Frontal cortex (tissue), 4 donors: ENCODE results near the gene KANSL1L. TPM values are rescaled to one million over a fixed set of nuclear protein-coding genes. Genes with fewer than 3 reads are reported as not detected.
"Not testable (repeated sequence)": the region's sequence is repeated elsewhere in the genome, so short reads cannot be mapped to it uniquely, and the experiment has no call there.

Experiments
- DNase-seq, 2 donors: peaks; one replicate each; pipeline ENCODE4 v3.0.0; 2012; ENCODE audit warnings: low spot score in 2 of 2
- FAIRE-seq: peaks from 2 replicates; lab custom pipeline; 2012; peaks lifted over from hg19 to GRCh38; lab: Jason Lieb, UNC
- total RNA-seq: library from RNA; depleted of rRNA; stranded (reverse); fragments of >200 nt; gene quantifications from one replicate; pipeline ENCODE4 v1.2.3, GENCODE V29; 2014
- donor health status: control.
- donor health status: control.
- donor health status: control.

KANSL1L gene
- total RNA-seq, 1 donor from 2014 or later, result 99.1 TPM

- FAIRE-seq, result no peak
- no peak for DNase-seq
Observed at GRCh38 chr2:210180477-210180876, 9.3 kb upstream of the KANSL1L start.

GRCh38 chr2:210179351-210179990 lies 8.3 kb upstream of the KANSL1L start:
- DNase-seq (no peak), FAIRE-seq (peak; percentile 3)

DNA sequence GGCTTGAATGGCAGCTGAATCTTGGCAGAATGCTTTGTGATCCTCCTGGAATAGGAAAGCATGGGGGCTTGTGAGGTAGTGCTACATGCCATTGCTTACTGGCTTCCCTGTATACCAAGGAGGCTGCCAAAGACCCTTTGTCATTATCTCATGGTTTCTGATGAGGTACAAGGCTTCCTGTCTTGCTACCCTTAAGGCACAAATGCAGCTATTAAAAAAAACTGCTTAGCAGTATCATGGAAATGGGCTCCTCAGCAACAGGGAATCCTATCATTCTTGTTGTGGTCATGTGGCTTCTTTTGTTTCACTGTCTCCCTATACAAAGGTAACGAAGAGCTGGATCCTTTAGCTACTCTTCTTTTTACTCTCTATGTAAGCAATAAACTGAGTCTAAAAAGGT lies 6.6 kb upstream of the KANSL1L start:
- DNase-seq (no peak), FAIRE-seq (no peak)

GRCh38 chr2:210177115-210177514 lies 5.9 kb upstream of the KANSL1L start:
- FAIRE-seq, DNase-seq: not testable (repeated sequence)

GRCh38 chr2:210174086-210174485 lies 2.9 kb upstream of the KANSL1L start:
- FAIRE-seq (no peak), DNase-seq (no peak)

- FAIRE-seq (no peak), DNase-seq (no peak)
Observed at GRCh38 chr2:210172219-210172575, 988 bp upstream of the KANSL1L start.

DNA sequence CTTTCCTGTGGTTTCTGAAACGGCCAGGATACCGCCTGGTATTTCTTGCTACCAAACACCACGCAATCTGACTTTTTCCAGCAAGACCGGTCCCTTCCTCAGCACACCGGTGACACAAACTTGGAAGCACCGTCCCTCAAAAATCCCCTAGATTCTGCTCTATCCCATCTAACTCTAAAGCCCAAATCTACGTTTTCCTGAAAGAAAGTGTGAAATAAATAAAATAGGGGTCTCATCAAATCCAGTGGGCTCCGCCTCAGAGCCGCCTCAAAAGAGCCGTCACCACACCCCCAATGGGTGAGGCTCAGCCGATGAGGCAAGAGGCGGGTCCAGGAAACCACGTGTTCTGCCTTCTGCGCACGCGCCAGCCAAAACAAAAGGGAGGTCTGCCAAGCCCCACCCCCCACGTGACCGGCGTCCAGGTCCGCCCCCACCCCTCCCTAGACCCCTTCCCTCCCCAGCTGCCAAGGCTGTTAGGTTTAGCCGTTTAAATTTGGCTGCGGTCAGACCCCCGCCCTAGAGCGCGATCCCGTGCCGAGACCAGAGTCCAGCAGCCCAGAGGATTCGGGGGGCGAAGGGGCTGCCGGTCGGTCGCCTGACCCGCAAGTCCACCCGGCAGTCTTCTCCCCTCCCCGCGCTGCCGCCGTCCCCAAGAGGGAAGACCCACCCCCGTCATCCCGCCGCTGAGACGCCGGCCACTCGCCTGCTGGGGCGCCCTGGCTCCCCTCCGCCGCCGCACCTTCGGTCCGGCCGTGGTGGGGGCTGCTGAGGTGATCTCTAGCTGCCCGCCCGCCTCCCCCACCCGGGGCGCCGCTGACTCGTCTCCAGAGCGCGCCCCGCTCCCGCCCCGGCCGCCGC lies 534 bp downstream of the KANSL1L start:
- FAIRE-seq, result no peak
- peak; percentile 79 to 84 for DNase-seq

- no peak for DNase-seq
- FAIRE-seq, result no peak
Observed at GRCh38 chr2:210170196-210170445, 1.1 kb downstream of the KANSL1L start.

DNA sequence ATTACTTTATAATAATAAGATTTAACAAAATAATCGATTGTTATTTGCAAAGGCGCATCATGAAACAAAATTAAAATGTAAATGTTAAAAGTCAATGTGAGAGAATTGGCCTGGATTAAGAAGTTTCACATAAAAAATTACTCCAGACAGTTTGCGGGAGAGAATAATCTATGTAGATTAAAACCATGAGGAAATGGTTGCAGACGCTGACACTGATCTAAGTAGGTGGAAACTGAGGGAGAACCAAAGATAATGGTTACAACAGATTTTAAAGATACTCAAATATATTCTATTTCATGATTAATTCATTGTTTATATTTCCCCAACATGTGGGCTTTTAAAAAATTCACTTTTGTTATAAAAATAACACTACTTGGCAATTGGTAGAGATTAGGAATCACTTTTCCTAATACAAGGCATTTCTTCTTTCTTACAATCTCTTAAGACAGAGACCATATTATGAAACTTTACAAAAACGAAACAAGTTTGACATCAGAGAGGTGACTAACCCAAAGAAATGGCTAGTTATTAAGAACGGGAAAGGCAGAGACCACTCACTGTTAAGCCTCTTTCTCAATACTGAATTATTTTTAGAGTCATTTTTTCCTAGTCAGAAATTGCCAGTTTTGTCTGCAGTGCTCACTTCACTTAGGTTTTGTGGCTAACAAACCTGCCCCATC lies 1.6 kb downstream of the KANSL1L start:
- DNase-seq (peak in 1 of 2 donors; percentile 12), FAIRE-seq (peak; percentile 74)

GRCh38 chr2:210167227-210167626 lies 4.0 kb downstream of the KANSL1L start:
- FAIRE-seq (no peak), DNase-seq (no peak)

DNA sequence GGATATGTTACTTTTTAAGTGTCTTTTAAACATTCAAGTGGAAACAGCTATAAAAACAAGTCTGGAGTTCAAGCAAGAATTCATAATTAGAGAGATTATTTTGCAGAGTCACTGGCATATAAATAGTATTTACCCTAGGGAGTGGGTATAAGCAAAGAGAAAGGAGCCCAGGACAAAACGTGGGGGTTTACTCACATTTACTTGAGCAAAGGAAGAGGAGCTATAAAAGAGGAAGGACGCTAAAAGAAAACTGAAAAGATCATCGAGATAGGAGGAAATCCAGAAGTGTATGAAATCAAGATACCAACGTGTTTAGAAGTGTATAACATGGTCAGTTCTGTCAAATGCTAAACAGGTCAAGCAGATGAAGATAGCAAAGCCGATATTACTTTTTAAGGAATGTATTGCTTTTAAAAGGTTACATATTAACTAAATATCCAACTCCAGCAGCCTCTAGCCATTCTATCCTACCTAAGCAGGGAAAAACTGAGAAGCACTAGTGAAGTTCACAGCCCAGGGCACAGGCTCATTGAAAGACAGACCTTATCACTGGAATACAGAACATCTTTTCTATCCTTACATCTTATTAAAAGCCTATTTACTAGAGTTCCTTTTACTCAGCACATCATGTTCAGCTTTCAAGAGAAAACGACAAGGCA lies 8.6 kb downstream of the KANSL1L start:
- DNase-seq (no peak), FAIRE-seq (no peak)

GRCh38 chr2:210159059-210159458 lies 12.2 kb downstream of the KANSL1L start:
- no peak for DNase-seq
- FAIRE-seq, result no peak

DNA sequence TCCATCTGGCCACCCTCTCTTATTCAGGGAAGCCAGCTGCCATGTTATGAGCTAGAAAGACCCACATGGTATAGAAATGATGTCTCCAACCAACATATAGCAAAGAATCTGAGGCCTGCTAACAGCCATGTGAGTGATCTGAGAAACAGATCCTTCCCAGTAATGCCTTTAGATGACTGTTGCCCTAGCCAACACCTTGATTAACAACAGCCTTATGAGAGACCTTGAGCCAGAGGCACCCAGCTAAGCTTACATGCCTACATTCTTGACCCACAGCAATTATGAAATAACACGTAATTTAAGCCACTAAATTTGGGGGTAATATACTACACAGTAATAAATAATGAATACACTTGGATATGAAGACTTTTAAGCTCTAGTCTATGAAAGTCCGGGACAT lies 13.0 kb downstream of the KANSL1L start:
- DNase-seq, result no peak
- no peak for FAIRE-seq

DNA sequence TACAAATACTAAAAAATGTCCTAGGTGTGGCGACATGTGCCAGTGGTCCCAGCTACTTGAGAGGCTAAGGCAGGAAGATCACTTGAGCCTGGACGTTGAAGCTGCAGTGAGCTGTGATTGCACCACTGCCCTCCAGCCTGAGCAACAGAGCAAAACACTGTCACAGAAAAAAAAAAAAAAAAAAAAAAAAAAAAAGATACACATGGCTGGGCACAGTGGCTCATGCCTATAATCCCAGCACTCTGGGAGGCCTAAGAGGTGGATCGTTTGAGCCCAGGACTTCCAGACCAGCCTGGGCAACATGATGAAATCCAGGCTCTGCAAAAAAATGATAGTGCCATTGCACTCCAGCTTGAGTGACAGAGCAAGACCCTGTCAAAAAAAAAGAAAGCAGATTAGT lies 13.7 kb downstream of the KANSL1L start:
- FAIRE-seq, result no peak
- DNase-seq, result no peak

DNA sequence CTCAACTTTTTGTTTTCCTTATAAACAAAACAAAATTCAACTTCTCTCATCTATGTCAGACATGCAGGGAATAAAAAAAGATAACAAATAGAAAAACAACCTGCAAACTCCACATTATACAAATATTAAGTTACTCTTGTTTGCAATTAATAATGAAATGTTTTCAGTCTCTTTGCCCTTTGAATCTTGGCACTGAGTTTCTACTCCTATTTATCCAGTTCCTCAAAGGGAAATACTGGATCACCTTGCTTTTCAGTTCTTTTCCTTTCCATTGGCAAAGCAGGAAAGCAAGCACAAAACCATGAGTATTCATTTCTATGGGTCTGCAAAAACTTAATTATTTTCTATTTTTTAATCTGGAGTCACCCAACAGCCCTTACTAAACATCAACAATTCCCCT lies 23.6 kb downstream of the KANSL1L start:
- no peak for FAIRE-seq

GRCh38 chr2:210132239-210132638 lies 39.0 kb downstream of the KANSL1L start:
- FAIRE-seq, result no peak
- DNase-seq, result no peak

More for the DNA sequence above, 23.6 kb downstream of the KANSL1L start:
- DNase-seq, result no peak

DNA sequence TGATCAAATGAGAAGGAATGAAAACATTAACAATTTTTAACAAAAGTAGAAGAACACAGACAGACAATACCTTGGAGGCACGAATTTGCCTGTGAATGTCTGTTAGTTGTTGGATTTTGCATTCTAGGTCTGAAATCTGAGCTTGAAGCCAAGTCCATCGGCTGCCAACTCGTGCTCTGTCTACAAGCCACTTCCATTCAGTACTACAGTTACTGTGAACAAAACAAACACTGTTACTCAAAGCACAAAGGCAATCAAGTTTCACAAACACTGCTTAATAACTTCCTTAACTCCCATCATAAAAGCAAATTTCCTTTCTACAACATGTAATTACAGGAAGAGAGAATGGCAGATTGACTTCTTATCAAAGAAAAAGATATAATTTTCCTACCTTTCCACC lies 42.2 kb downstream of the KANSL1L start:
- FAIRE-seq (no peak), DNase-seq (no peak)

- DNase-seq, result no peak
- no peak for FAIRE-seq
Observed at GRCh38 chr2:210113614-210114235, 57.5 kb downstream of the KANSL1L start.

DNA sequence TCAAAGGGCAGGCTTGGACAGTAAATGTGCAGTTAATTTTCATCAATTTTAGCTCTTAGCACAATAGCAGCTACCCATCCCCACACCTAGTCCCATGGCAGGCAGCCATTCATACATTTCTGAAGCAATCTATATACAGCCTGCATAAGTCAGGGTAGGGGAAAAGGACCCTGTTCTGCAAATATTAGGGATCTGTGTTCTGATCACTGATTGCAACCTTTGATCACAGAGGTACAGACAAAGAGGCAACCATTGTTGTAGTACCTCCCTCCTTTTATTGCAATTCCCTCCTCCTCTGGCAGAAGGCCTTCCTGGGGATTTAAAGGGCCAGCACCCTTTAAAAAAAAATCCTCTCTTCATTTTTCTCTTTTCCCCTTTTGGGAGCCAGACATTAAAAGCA lies 58.3 kb downstream of the KANSL1L start:
- FAIRE-seq, result no peak
- DNase-seq, result no peak

GRCh38 chr2:210099940-210100339 lies 71.3 kb downstream of the KANSL1L start:
- DNase-seq (no peak), FAIRE-seq (no peak)
